Cerebellar nuclear complex (tissue), 1 donor: ENCODE results near the gene APOF.
"Not testable (repeated sequence)": the region's sequence is repeated elsewhere in the genome, so short reads cannot be mapped to it uniquely, and the experiment has no call there.

Experiments used
- DNase-seq, 2 experiments: peaks; one replicate each; lab custom pipeline; 2025; lab: John Stamatoyannopoulos, UW

Gene APOF

GRCh38 chr12:56366948-56367347 is 4.3 kb upstream of the APOF start:
- no peak for DNase-seq

- no peak for DNase-seq
Measured at GRCh38 chr12:56361487-56362129, 1.0 kb downstream of the APOF start.

- DNase-seq = peak; percentile 99
Measured at GRCh38 chr12:56359851-56360767, 2.5 kb downstream of the APOF start, which contains the start of gene STAT2. Gene STAT2, minus strand, starts transcription at chr12:56360107. Its CDS starts 3,536 bp downstream, at chr12:56356571.

GRCh38 chr12:56358836-56359532 is 3.7 kb downstream of the APOF start:
- DNase-seq = no peak

- DNase-seq = no peak
Measured at GRCh38 chr12:56351325-56351724, 11.3 kb downstream of the APOF start.

GRCh38 chr12:56350662-56351061 is 12.0 kb downstream of the APOF start:
- no peak for DNase-seq

GRCh38 chr12:56348776-56349175 is 13.9 kb downstream of the APOF start:
- peak; percentile 29 to 75 for DNase-seq

GRCh38 chr12:56347255-56347654 is 15.4 kb downstream of the APOF start:
- not testable (repeated sequence) for DNase-seq

GRCh38 chr12:56346675-56347074 is 16.0 kb downstream of the APOF start:
- no peak for DNase-seq

GRCh38 chr12:56342290-56342689 is 20.4 kb downstream of the APOF start:
- DNase-seq = not testable (repeated sequence)

- no peak for DNase-seq
Measured at GRCh38 chr12:56341616-56342015, 21.0 kb downstream of the APOF start.

GRCh38 chr12:56339158-56339422 is 23.6 kb downstream of the APOF start:
- no peak for DNase-seq

GRCh38 chr12:56338308-56339157 is 24.1 kb downstream of the APOF start, which contains the start of gene IL23A:
Gene IL23A, plus strand, starts transcription at chr12:56338884. Its CDS starts 161 bp downstream, at chr12:56339045.
- no peak for DNase-seq

- DNase-seq = no peak
Measured at GRCh38 chr12:56337753-56338251, 24.9 kb downstream of the APOF start.

GRCh38 chr12:56336361-56337167 is 26.1 kb downstream of the APOF start:
- DNase-seq = no peak

- DNase-seq = not testable (repeated sequence)
Measured at GRCh38 chr12:56335527-56335926, 27.1 kb downstream of the APOF start.

GRCh38 chr12:56334490-56334793 is 28.2 kb downstream of the APOF start:
- no peak for DNase-seq

GRCh38 chr12:56333679-56334489 is 28.8 kb downstream of the APOF start, which contains the start of gene PAN2:
Gene PAN2, minus strand, starts transcription at chr12:56334000. Its CDS starts 906 bp downstream, at chr12:56333094.
- peak; percentile 74 to 88 for DNase-seq

- DNase-seq = no peak
Measured at GRCh38 chr12:56333197-56333678, 29.4 kb downstream of the APOF start.
